BJ (cell line): ENCODE measurements around the gene CCDC73. TPM values are rescaled to one million over a fixed set of nuclear protein-coding genes. Genes with fewer than 3 reads are reported as not detected.

Experiments
- CTCF ChIA-PET: fragments of 350-600 bp; formaldehyde crosslinking; extraction: SDS; loops from one replicate; lab custom pipeline; 2021; ENCODE audit warnings: antibody characterized with exemption, inconsistent platforms; lab: Yijun Ruan, JAX
- POLR2A ChIA-PET: fragments of 300-600 bp; sonication (Branson Sonifier 250); formaldehyde crosslinking; extraction: SDS; loops from one replicate; lab custom pipeline; 2021; ENCODE audit warnings: antibody characterized with exemption; lab: Charles Lee
- DNase-seq: peaks from one replicate; pipeline ENCODE4 v3.0.0-alpha.2; 2011; ENCODE audit warnings: low read depth
- H3K27me3 ChIP-seq: 2 replicates; pipeline ENCODE4 v1.6.0; 2011; ENCODE audit warnings: low read length; ENCODE audit not compliant: control insufficient read depth, insufficient read depth
- H3K36me3 ChIP-seq: 2 replicates; pipeline ENCODE4 v1.5.1; 2011; ENCODE audit warnings: low read length; ENCODE audit not compliant: control insufficient read depth, insufficient read depth
- H3K4me3 ChIP-seq: 2 replicates; pipeline ENCODE4 v1.5.1; 2011; ENCODE audit warnings: low read depth, mild to moderate bottlenecking, control low read depth, low read length
- polyA plus RNA-seq: library from polyadenylated mRNA; depleted of rRNA; stranded (reverse); fragments of >200 nt; gene quantifications from 2 replicates; pipeline ENCODE4 v1.2.3, GENCODE V29; 2011
- TF ChIP-seq, protein P1 (sequence below): IDR thresholded peaks from 2 replicates; pipeline ENCODE4 v1.5.1; 2011; ENCODE audit warnings: low read depth, mild to moderate bottlenecking, control low read depth, inconsistent platforms, low read length, moderate library complexity; ENCODE audit not compliant: insufficient read depth

Gene CCDC73
- polyA plus RNA-seq, 1 experiment, result not detected

GRCh38 chr11:32567154-32567553 lies 227.3 kb downstream of the CCDC73 start:
- POLR2A ChIA-PET, result no interaction called here
- DNase-seq, result no peak
- Histone ChIP-seq H3K27me3 (no peaks in the 10 kb centered on the region; the same call in 1 of the 2 replicates), H3K36me3 (no peaks in the 10 kb centered on the region), H3K4me3 (no peak overlapping the region)
- CTCF ChIA-PET, result interaction anchor here (0.8 kb wide), 1 partner anchor 9 kb away, joined by 3 read pairs; no protein-coding TSS in a partner anchor
- TF ChIP-seq, protein P1, sequence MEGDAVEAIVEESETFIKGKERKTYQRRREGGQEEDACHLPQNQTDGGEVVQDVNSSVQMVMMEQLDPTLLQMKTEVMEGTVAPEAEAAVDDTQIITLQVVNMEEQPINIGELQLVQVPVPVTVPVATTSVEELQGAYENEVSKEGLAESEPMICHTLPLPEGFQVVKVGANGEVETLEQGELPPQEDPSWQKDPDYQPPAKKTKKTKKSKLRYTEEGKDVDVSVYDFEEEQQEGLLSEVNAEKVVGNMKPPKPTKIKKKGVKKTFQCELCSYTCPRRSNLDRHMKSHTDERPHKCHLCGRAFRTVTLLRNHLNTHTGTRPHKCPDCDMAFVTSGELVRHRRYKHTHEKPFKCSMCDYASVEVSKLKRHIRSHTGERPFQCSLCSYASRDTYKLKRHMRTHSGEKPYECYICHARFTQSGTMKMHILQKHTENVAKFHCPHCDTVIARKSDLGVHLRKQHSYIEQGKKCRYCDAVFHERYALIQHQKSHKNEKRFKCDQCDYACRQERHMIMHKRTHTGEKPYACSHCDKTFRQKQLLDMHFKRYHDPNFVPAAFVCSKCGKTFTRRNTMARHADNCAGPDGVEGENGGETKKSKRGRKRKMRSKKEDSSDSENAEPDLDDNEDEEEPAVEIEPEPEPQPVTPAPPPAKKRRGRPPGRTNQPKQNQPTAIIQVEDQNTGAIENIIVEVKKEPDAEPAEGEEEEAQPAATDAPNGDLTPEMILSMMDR, result no peak

- ChIA-PET CTCF (no interaction called here), POLR2A (no interaction called here)
- no peaks in the 10 kb centered on the region for H3K36me3 ChIP-seq
- H3K27me3 ChIP-seq, result no peaks in the 10 kb centered on the region; the same call in 1 of the 2 replicates
- no peak overlapping the region for H3K4me3 ChIP-seq
- DNase-seq, result no peak
- TF ChIP-seq, protein P1, result no peak
Observed at GRCh38 chr11:32566517-32566916, 227.9 kb downstream of the CCDC73 start.

DNA sequence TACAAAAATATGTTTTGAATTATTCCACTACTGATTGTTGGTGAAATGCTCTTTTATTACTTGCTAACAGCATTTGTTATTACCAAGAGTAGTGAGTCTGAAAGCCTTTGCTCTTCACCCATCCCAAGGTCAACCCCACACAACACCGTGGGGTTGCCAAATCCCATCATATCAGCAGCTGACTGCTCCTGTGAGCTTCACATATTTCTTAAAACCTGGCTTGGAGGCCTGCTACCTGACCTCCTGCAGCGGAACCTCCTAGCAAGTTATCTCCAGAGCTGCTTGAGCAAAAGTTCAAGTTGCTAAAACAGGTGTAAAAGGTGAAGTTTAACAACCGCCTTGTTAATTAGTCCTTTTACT lies 230.9 kb downstream of the CCDC73 start:
- CTCF ChIA-PET, result interaction anchor here (0.7 kb wide), 1 partner anchor 29 kb away, joined by 3 read pairs; no protein-coding TSS in a partner anchor
- TF ChIP-seq, protein P1, result no peak
- no peak for DNase-seq
- Histone ChIP-seq H3K36me3 (no peaks in the 10 kb centered on the region), H3K27me3 (no peaks in the 10 kb centered on the region), H3K4me3 (no peak overlapping the region)
- POLR2A ChIA-PET, result no interaction called here

- DNase-seq, result no peak
- POLR2A ChIA-PET, result no interaction called here
- H3K36me3 ChIP-seq, result no peaks in the 10 kb centered on the region
- TF ChIP-seq, protein P1, result no peak
- CTCF ChIA-PET, result interaction anchor here (0.7 kb wide), 1 partner anchor 29 kb away, joined by 3 read pairs; no protein-coding TSS in a partner anchor
- H3K4me3 ChIP-seq, result no peak overlapping the region
- H3K27me3 ChIP-seq, result no peaks in the 10 kb centered on the region
Observed at GRCh38 chr11:32562839-32563599, 231.4 kb downstream of the CCDC73 start.

DNA sequence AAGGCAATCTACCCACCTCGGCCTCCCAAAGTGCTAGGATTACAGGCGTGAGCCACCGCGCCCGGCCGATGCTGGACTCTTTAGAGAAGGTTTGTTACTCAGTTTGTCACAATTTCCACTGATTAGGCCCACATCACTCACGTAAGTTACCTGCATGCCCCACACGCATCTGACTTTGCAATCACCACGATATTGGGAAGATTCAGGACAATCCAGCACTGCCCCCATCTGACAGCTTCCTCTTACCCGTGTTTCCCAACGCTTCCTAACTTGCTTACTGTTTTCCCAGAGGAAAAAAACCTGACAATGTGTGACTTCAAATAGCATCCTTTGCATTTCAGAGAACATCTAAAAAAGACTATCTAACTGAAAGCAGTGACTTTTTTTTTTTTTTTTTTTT lies 232.6 kb downstream of the CCDC73 start:
- CTCF ChIA-PET, result no interaction called here
- POLR2A ChIA-PET, result no interaction called here
- Histone ChIP-seq H3K4me3 (no peak overlapping the region), H3K27me3 (no peaks in the 10 kb centered on the region), H3K36me3 (no peaks in the 10 kb centered on the region)
- TF ChIP-seq, protein P1, result no peak
- DNase-seq, result no peak
